Measurements from ENCODE around the gene SRCIN1.

SRCIN1 gene

GRCh38 chr17:38606646-38607611 lies 1.2 kb upstream of the SRCIN1 start:
- H3K36me3 Mint-ChIP-seq (ENCODE audit: low read depth), result no peaks in the 10 kb centered on the region
- peak overlapping the region; percentile 51 for H3K4me3 Mint-ChIP-seq
- ATAC-seq (no peak), DNase-seq (no peak)
- no peak overlapping the region for H3K27ac Mint-ChIP-seq
- H3K4me1 Mint-ChIP-seq, result peaks cover 11% of the 10 kb centered on the region
- H3K27me3 Mint-ChIP-seq, result peaks cover 77% of the 10 kb centered on the region
- H3K9me3 Mint-ChIP-seq, result no peaks in the 10 kb centered on the region

GRCh38 chr17:38605411-38605840 lies 326 bp downstream of the SRCIN1 start:
- Mint-ChIP-seq H3K27me3 (peaks cover 75% of the 10 kb centered on the region), H3K27ac (no peak overlapping the region), H3K4me1 (peaks cover 11% of the 10 kb centered on the region), H3K36me3 (ENCODE audit: low read depth) (no peaks in the 10 kb centered on the region), H3K4me3 (no peak overlapping the region), H3K9me3 (no peaks in the 10 kb centered on the region)
- DNase-seq (no peak), ATAC-seq (peak; percentile 9)

- H3K4me3 Mint-ChIP-seq, result no peak overlapping the region
- no peaks in the 10 kb centered on the region for H3K9me3 Mint-ChIP-seq
- H3K27ac Mint-ChIP-seq, result no peak overlapping the region
- no peaks in the 10 kb centered on the region for H3K36me3 Mint-ChIP-seq (ENCODE audit: low read depth)
- DNase-seq (no peak), ATAC-seq (no peak)
- peaks cover 73% of the 10 kb centered on the region for H3K27me3 Mint-ChIP-seq
- H3K4me1 Mint-ChIP-seq, result peaks cover 14% of the 10 kb centered on the region
These were observed 1.0 kb downstream of the SRCIN1 start for GRCh38 chr17:38604479-38605403.

GRCh38 chr17:38603786-38604478 lies 1.8 kb downstream of the SRCIN1 start:
- Mint-ChIP-seq H3K36me3 (ENCODE audit: low read depth) (no peaks in the 10 kb centered on the region), H3K4me3 (no peak overlapping the region), H3K4me1 (peaks cover 14% of the 10 kb centered on the region), H3K27me3 (peaks cover 71% of the 10 kb centered on the region), H3K27ac (peak overlapping the region; percentile 2), H3K9me3 (no peaks in the 10 kb centered on the region)
- ATAC-seq (no peak), DNase-seq (no peak)

- Mint-ChIP-seq H3K27me3 (peaks cover 70% of the 10 kb centered on the region), H3K27ac (no peak overlapping the region), H3K4me3 (no peak overlapping the region), H3K4me1 (peaks cover 16% of the 10 kb centered on the region), H3K9me3 (no peaks in the 10 kb centered on the region), H3K36me3 (ENCODE audit: low read depth) (no peaks in the 10 kb centered on the region)
- ATAC-seq, result no peak
- DNase-seq, result no peak
These were observed 2.6 kb downstream of the SRCIN1 start for GRCh38 chr17:38602956-38603785.

GRCh38 chr17:38602453-38602852 lies 3.3 kb downstream of the SRCIN1 start:
- no peaks in the 10 kb centered on the region for H3K9me3 Mint-ChIP-seq
- H3K36me3 Mint-ChIP-seq (ENCODE audit: low read depth), result no peaks in the 10 kb centered on the region
- ATAC-seq, result no peak
- peaks cover 12% of the 10 kb centered on the region for H3K4me1 Mint-ChIP-seq
- H3K27ac Mint-ChIP-seq, result no peak overlapping the region
- no peak for DNase-seq
- H3K27me3 Mint-ChIP-seq, result peaks cover 63% of the 10 kb centered on the region
- no peak overlapping the region for H3K4me3 Mint-ChIP-seq

- H3K4me1 Mint-ChIP-seq, result peaks cover 9% of the 10 kb centered on the region
- no peak for ATAC-seq
- H3K9me3 Mint-ChIP-seq, result no peaks in the 10 kb centered on the region
- no peak for DNase-seq
- H3K27me3 Mint-ChIP-seq, result peaks cover 61% of the 10 kb centered on the region
- no peak overlapping the region for H3K4me3 Mint-ChIP-seq
- H3K27ac Mint-ChIP-seq, result no peak overlapping the region
- no peaks in the 10 kb centered on the region for H3K36me3 Mint-ChIP-seq (ENCODE audit: low read depth)
These were observed 4.0 kb downstream of the SRCIN1 start for GRCh38 chr17:38601539-38602351.

GRCh38 chr17:38600906-38601305 lies 4.8 kb downstream of the SRCIN1 start:
- H3K27me3 Mint-ChIP-seq, result peaks cover 64% of the 10 kb centered on the region
- H3K9me3 Mint-ChIP-seq, result no peaks in the 10 kb centered on the region
- no peak overlapping the region for H3K27ac Mint-ChIP-seq
- DNase-seq (no peak), ATAC-seq (no peak)
- H3K36me3 Mint-ChIP-seq (ENCODE audit: low read depth), result no peaks in the 10 kb centered on the region
- peaks cover 5% of the 10 kb centered on the region for H3K4me1 Mint-ChIP-seq
- no peak overlapping the region for H3K4me3 Mint-ChIP-seq

GRCh38 chr17:38600416-38600815 lies 5.3 kb downstream of the SRCIN1 start:
- Mint-ChIP-seq H3K27me3 (peaks cover 68% of the 10 kb centered on the region), H3K4me3 (no peak overlapping the region), H3K36me3 (ENCODE audit: low read depth) (no peaks in the 10 kb centered on the region), H3K4me1 (peaks cover 5% of the 10 kb centered on the region), H3K9me3 (no peaks in the 10 kb centered on the region), H3K27ac (no peak overlapping the region)
- DNase-seq, result no peak
- ATAC-seq, result no peak

- Mint-ChIP-seq H3K27me3 (peaks cover 75% of the 10 kb centered on the region), H3K27ac (no peak overlapping the region), H3K9me3 (no peaks in the 10 kb centered on the region), H3K4me1 (peaks cover 5% of the 10 kb centered on the region), H3K36me3 (ENCODE audit: low read depth) (no peaks in the 10 kb centered on the region), H3K4me3 (no peak overlapping the region)
- no peak for DNase-seq
- no peak for ATAC-seq
These were observed 6.3 kb downstream of the SRCIN1 start for GRCh38 chr17:38599398-38599856.

GRCh38 chr17:38598995-38599394 lies 6.8 kb downstream of the SRCIN1 start:
- Mint-ChIP-seq H3K27me3 (peaks cover 76% of the 10 kb centered on the region), H3K4me1 (peaks cover 5% of the 10 kb centered on the region), H3K36me3 (ENCODE audit: low read depth) (no peaks in the 10 kb centered on the region), H3K9me3 (no peaks in the 10 kb centered on the region), H3K4me3 (no peak overlapping the region), H3K27ac (no peak overlapping the region)
- DNase-seq, result no peak
- no peak for ATAC-seq

GRCh38 chr17:38598536-38598935 lies 7.2 kb downstream of the SRCIN1 start:
- ATAC-seq, result no peak
- Mint-ChIP-seq H3K27ac (no peak overlapping the region), H3K9me3 (no peaks in the 10 kb centered on the region), H3K36me3 (ENCODE audit: low read depth) (no peaks in the 10 kb centered on the region), H3K4me3 (no peak overlapping the region), H3K27me3 (peaks cover 75% of the 10 kb centered on the region), H3K4me1 (peaks cover 5% of the 10 kb centered on the region)
- DNase-seq, result no peak

- Mint-ChIP-seq H3K9me3 (no peaks in the 10 kb centered on the region), H3K27me3 (peaks cover 77% of the 10 kb centered on the region), H3K4me3 (no peak overlapping the region), H3K4me1 (peaks cover 8% of the 10 kb centered on the region), H3K36me3 (ENCODE audit: low read depth) (no peaks in the 10 kb centered on the region), H3K27ac (no peak overlapping the region)
- DNase-seq (no peak), ATAC-seq (no peak)
These were observed 8.4 kb downstream of the SRCIN1 start for GRCh38 chr17:38597375-38597774.

All from activated naive CD8-positive, alpha-beta T cell treated with anti-CD3 and anti-CD28 coated beads, Interleukin-2, amount 50 U/mL, for 24 hours (primary cell).